Measurements from ENCODE around the gene UPF3B.
A peak's percentile ranks its signal among the peaks of the same experiment; 100 is the strongest.
"Not testable (repeated sequence)": the region's sequence is repeated elsewhere in the genome, so short reads cannot be mapped to it uniquely, and the experiment has no call there.

Gene UPF3B

GRCh38 chrX:119880076-119880475 lies 27.3 kb upstream of the UPF3B start:
- H3K36me3 ChIP-seq (ENCODE audit: control insufficient read depth in 1 of 2, insufficient read depth in 2 of 2, low read length in 2 of 2) = peaks cover 0 to 3% of the 10 kb centered on the region in 2 donors
- no peak overlapping the region for H3K27ac ChIP-seq (ENCODE audit: low read length)
- H3K27me3 ChIP-seq (ENCODE audit: low read depth, low read length) = no peaks in the 10 kb centered on the region
- no peak overlapping the region for H3K4me3 ChIP-seq (ENCODE audit: low read depth in 1 of 2, low read length in 2 of 2)
- no peaks in the 10 kb centered on the region for H3K9me3 ChIP-seq (ENCODE audit: control insufficient read depth in 1 of 2, low read length in 2 of 2)
- no peaks in the 10 kb centered on the region for H3K4me1 ChIP-seq (ENCODE audit: control insufficient read depth in 1 of 2, insufficient read depth in 2 of 2, low read length in 2 of 2)

- Histone ChIP-seq H3K9me3 (ENCODE audit: control insufficient read depth in 1 of 2, low read length in 2 of 2) (no peaks in the 10 kb centered on the region), H3K4me1 (ENCODE audit: control insufficient read depth in 1 of 2, insufficient read depth in 2 of 2, low read length in 2 of 2) (no peaks in the 10 kb centered on the region), H3K27ac (ENCODE audit: low read length) (no peak overlapping the region), H3K4me3 (ENCODE audit: low read depth in 1 of 2, low read length in 2 of 2) (no peak overlapping the region), H3K27me3 (ENCODE audit: low read depth, low read length) (no peaks in the 10 kb centered on the region), H3K36me3 (ENCODE audit: control insufficient read depth in 1 of 2, insufficient read depth in 2 of 2, low read length in 2 of 2) (peaks cover 0 to 3% of the 10 kb centered on the region in 2 donors)
Measured at GRCh38 chrX:119878740-119879139, 26.0 kb upstream of the UPF3B start.

GRCh38 chrX:119871599-119872395 lies 19.0 kb upstream of the UPF3B start, which contains the start of the genes NDUFA1 and RNF113A:
NDUFA1 (plus strand) TSS chrX:119871832; CDS start chrX:119871912, 80 bp downstream.
RNF113A (minus strand) TSS chrX:119871733; CDS start chrX:119871613, 120 bp downstream.
- peak within 1 kb of the TSS; percentile 97 for H3K27ac ChIP-seq (ENCODE audit: low read length)
- peaks cover 0 to 8% of the 10 kb centered on the region in 2 donors for H3K4me1 ChIP-seq (ENCODE audit: control insufficient read depth in 1 of 2, insufficient read depth in 2 of 2, low read length in 2 of 2)
- no peaks in the 10 kb centered on the region for H3K36me3 ChIP-seq (ENCODE audit: control insufficient read depth in 1 of 2, insufficient read depth in 2 of 2, low read length in 2 of 2)
- peak within 1 kb of the TSS; percentile 69 to 93 for H3K4me3 ChIP-seq (ENCODE audit: low read depth in 1 of 2, low read length in 2 of 2)
- H3K9me3 ChIP-seq (ENCODE audit: control insufficient read depth in 1 of 2, low read length in 2 of 2) = no peaks in the 10 kb centered on the region
- H3K27me3 ChIP-seq (ENCODE audit: low read depth, low read length) = no peaks in the 10 kb centered on the region

DNA sequence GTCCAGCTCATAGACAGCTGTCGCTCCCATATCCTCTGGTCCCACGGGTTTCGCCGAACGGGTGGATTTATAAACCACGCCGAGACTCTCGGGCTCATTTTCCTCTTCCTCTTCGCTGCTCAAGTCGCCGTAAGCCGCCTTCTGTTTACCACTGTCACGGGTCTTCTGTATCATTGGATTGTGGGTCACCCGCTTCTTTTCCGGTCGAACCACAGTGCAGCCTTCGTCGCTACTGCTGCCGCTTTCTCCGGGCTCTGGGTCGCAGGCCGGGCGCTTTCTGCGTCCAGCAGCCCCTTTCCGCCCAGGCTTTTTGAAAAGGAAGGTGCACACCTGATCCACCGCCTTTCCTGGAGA lies 18.5 kb upstream of the UPF3B start:
- Histone ChIP-seq H3K36me3 (ENCODE audit: control insufficient read depth in 1 of 2, insufficient read depth in 2 of 2, low read length in 2 of 2) (no peaks in the 10 kb centered on the region), H3K9me3 (ENCODE audit: control insufficient read depth in 1 of 2, low read length in 2 of 2) (no peaks in the 10 kb centered on the region), H3K27me3 (ENCODE audit: low read depth, low read length) (no peaks in the 10 kb centered on the region), H3K27ac (ENCODE audit: low read length) (peak overlapping the region; percentile 97), H3K4me1 (ENCODE audit: control insufficient read depth in 1 of 2, insufficient read depth in 2 of 2, low read length in 2 of 2) (peaks cover 0 to 8% of the 10 kb centered on the region in 2 donors), H3K4me3 (ENCODE audit: low read depth in 1 of 2, low read length in 2 of 2) (peak overlapping the region; percentile 69 to 93)

DNA sequence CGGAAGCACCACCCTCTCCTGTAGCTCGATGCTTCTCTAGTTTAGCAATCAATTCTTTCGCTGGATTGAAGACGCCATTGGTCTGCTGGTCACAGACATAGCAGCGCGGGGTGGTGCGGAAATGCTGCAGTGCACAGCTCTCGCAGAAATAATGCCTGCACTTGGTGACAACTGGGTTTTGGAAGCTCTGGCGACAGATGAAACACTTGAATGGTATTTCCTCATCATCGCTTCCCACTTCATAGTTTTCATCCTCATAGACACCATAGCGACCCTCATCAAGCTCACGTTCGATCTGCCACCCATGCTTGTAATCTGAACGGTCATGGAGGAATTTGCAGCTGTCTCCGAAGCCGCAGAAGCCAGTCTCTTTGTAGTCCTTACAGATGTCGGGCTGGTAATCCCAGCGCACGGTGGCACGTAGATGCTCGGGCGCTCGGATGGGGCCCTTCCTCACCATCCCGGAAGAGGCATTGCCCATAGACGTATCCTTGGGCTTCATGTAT lies 17.9 kb upstream of the UPF3B start:
- Histone ChIP-seq H3K27ac (ENCODE audit: low read length) (peak overlapping the region; percentile 97), H3K27me3 (ENCODE audit: low read depth, low read length) (no peaks in the 10 kb centered on the region), H3K4me3 (ENCODE audit: low read depth in 1 of 2, low read length in 2 of 2) (peak overlapping the region; percentile 69 to 93), H3K36me3 (ENCODE audit: control insufficient read depth in 1 of 2, insufficient read depth in 2 of 2, low read length in 2 of 2) (no peaks in the 10 kb centered on the region), H3K9me3 (ENCODE audit: control insufficient read depth in 1 of 2, low read length in 2 of 2) (no peaks in the 10 kb centered on the region), H3K4me1 (ENCODE audit: control insufficient read depth in 1 of 2, insufficient read depth in 2 of 2, low read length in 2 of 2) (peaks cover 0 to 8% of the 10 kb centered on the region in 2 donors)

GRCh38 chrX:119853444-119853843 lies 681 bp upstream of the UPF3B start:
- Histone ChIP-seq H3K4me3 (ENCODE audit: low read depth in 1 of 2, low read length in 2 of 2) (peak overlapping the region; percentile 74 to 81), H3K27ac (ENCODE audit: low read length) (peak overlapping the region; percentile 43), H3K36me3 (ENCODE audit: control insufficient read depth in 1 of 2, insufficient read depth in 2 of 2, low read length in 2 of 2) (no peaks in the 10 kb centered on the region), H3K27me3 (ENCODE audit: low read depth, low read length) (no peaks in the 10 kb centered on the region), H3K9me3 (ENCODE audit: control insufficient read depth in 1 of 2, low read length in 2 of 2) (no peaks in the 10 kb centered on the region), H3K4me1 (ENCODE audit: control insufficient read depth in 1 of 2, insufficient read depth in 2 of 2, low read length in 2 of 2) (peaks cover 0 to 5% of the 10 kb centered on the region in 2 donors)

GRCh38 chrX:119833905-119834304 lies 18.9 kb downstream of the UPF3B start:
- H3K4me3 ChIP-seq (ENCODE audit: low read depth in 1 of 2, low read length in 2 of 2) = no peak overlapping the region
- no peak overlapping the region for H3K27ac ChIP-seq (ENCODE audit: low read length)
- H3K27me3 ChIP-seq (ENCODE audit: low read depth, low read length) = no peaks in the 10 kb centered on the region
- no peaks in the 10 kb centered on the region for H3K9me3 ChIP-seq (ENCODE audit: control insufficient read depth in 1 of 2, low read length in 2 of 2)
- peaks cover 9 to 23% of the 10 kb centered on the region in 2 donors for H3K36me3 ChIP-seq (ENCODE audit: control insufficient read depth in 1 of 2, insufficient read depth in 2 of 2, low read length in 2 of 2)
- H3K4me1 ChIP-seq (ENCODE audit: control insufficient read depth in 1 of 2, insufficient read depth in 2 of 2, low read length in 2 of 2) = no peaks in the 10 kb centered on the region

DNA sequence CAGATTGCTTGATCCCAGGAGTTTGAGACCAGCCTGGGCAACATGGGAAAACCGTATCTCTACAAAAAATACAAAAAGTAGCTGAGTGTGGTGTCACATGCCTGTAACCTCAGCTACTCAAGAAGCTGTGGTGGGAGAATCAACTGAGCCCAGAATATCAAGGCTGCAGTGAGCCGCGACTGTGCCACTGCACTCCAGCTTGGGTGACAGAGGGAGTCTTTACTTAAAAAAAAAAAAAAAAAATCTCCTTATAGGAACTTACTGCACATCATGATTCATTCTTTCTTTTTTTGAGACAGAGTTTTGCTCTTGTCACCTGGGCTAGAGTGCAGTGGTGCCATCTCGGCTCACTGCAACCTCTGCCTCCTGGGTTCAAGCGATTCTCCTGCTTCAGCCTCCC lies 24.3 kb downstream of the UPF3B start:
- H3K36me3 ChIP-seq (ENCODE audit: control insufficient read depth in 1 of 2, insufficient read depth in 2 of 2, low read length in 2 of 2) = no peaks in the 10 kb centered on the region
- no peaks in the 10 kb centered on the region for H3K4me1 ChIP-seq (ENCODE audit: control insufficient read depth in 1 of 2, insufficient read depth in 2 of 2, low read length in 2 of 2)
- no peaks in the 10 kb centered on the region for H3K9me3 ChIP-seq (ENCODE audit: control insufficient read depth in 1 of 2, low read length in 2 of 2)
- H3K27me3 ChIP-seq (ENCODE audit: low read depth, low read length) = no peaks in the 10 kb centered on the region
- no peak overlapping the region for H3K4me3 ChIP-seq (ENCODE audit: low read depth in 1 of 2, low read length in 2 of 2)
- no peak overlapping the region for H3K27ac ChIP-seq (ENCODE audit: low read length)

GRCh38 chrX:119826399-119826959 lies 26.3 kb downstream of the UPF3B start:
- Histone ChIP-seq H3K9me3 (ENCODE audit: control insufficient read depth in 1 of 2, low read length in 2 of 2) (no peaks in the 10 kb centered on the region), H3K27ac (ENCODE audit: low read length) (no peak overlapping the region), H3K4me1 (ENCODE audit: control insufficient read depth in 1 of 2, insufficient read depth in 2 of 2, low read length in 2 of 2) (no peaks in the 10 kb centered on the region), H3K27me3 (ENCODE audit: low read depth, low read length) (no peaks in the 10 kb centered on the region), H3K36me3 (ENCODE audit: control insufficient read depth in 1 of 2, insufficient read depth in 2 of 2, low read length in 2 of 2) (no peaks in the 10 kb centered on the region), H3K4me3 (ENCODE audit: low read depth in 1 of 2, low read length in 2 of 2) (no peak overlapping the region)

GRCh38 chrX:119824221-119824620 lies 28.5 kb downstream of the UPF3B start:
- not testable (repeated sequence) for H3K4me1 ChIP-seq (ENCODE audit: control insufficient read depth in 1 of 2, insufficient read depth in 2 of 2, low read length in 2 of 2); H3K4me3 ChIP-seq (ENCODE audit: low read depth in 1 of 2, low read length in 2 of 2); H3K27me3 ChIP-seq (ENCODE audit: low read depth, low read length); H3K36me3 ChIP-seq (ENCODE audit: control insufficient read depth in 1 of 2, insufficient read depth in 2 of 2, low read length in 2 of 2); H3K9me3 ChIP-seq (ENCODE audit: control insufficient read depth in 1 of 2, low read length in 2 of 2); H3K27ac ChIP-seq (ENCODE audit: low read length)

- H3K4me1 ChIP-seq (ENCODE audit: control insufficient read depth in 1 of 2, insufficient read depth in 2 of 2, low read length in 2 of 2); H3K36me3 ChIP-seq (ENCODE audit: control insufficient read depth in 1 of 2, insufficient read depth in 2 of 2, low read length in 2 of 2); H3K27me3 ChIP-seq (ENCODE audit: low read depth, low read length); H3K9me3 ChIP-seq (ENCODE audit: control insufficient read depth in 1 of 2, low read length in 2 of 2); H3K27ac ChIP-seq (ENCODE audit: low read length); H3K4me3 ChIP-seq (ENCODE audit: low read depth in 1 of 2, low read length in 2 of 2): not testable (repeated sequence)
Measured at GRCh38 chrX:119821703-119822102, 31.1 kb downstream of the UPF3B start.
